CD4-positive, alpha-beta T cell (primary cell): ENCODE results near the gene NUMBL. TPM values are rescaled to one million over a fixed set of nuclear protein-coding genes. Genes with fewer than 3 reads are reported as not detected.

ENCODE experiments used
- ATAC-seq: fragments of 200-7000 bp; cut with Tn5 transposase; one replicate; pipeline ENCODE4 v1.10.0; 2022; ENCODE audit warnings: mild to moderate bottlenecking; ENCODE audit not compliant: poor library complexity
- CTCF ChIA-PET: fragments of 350-600 bp; sonication (Branson Sonifier 250); formaldehyde crosslinking; loops from one replicate; lab custom pipeline; 2021; ENCODE audit warnings: antibody characterized with exemption, inconsistent platforms; lab: Charles Lee
- POLR2A ChIA-PET: fragments of 350-600 bp; sonication (Branson Sonifier 250); formaldehyde crosslinking; loops from one replicate; lab custom pipeline; 2021; ENCODE audit warnings: antibody characterized with exemption, inconsistent platforms; lab: Charles Lee
- DNase-seq, 14 experiments: peaks; one replicate each; pipeline ENCODE4 v3.0.0-alpha.2; 2013 to 2020; ENCODE audit warnings: mixed read lengths in 2 of 14
- H3K27ac ChIP-seq, 2 donors: one replicate each; pipeline versions ENCODE4 v1.5.1 to v1.7.0; 2013; ENCODE audit warnings: low read length in 2 of 2, low read depth in 1 of 2, mild to moderate bottlenecking in 1 of 2
- H3K27me3 ChIP-seq, 2 experiments: 1 replicate in 1 of 2; 2 replicates in 1 of 2; pipeline versions ENCODE4 v1.6.1 to v1.7.0; 2013; ENCODE audit warnings: low read length in 2 of 2, control low read depth in 1 of 2, mild to moderate bottlenecking in 1 of 2, moderate library complexity in 1 of 2; ENCODE audit not compliant: insufficient read depth in 2 of 2, control insufficient read depth in 1 of 2
- H3K36me3 ChIP-seq: one replicate; pipeline ENCODE4 v1.6.1; 2013; ENCODE audit warnings: low read length, control low read depth; ENCODE audit not compliant: insufficient read depth
- H3K4me1 ChIP-seq: one replicate; pipeline ENCODE4 v1.6.1; 2013; ENCODE audit warnings: low read length, control low read depth; ENCODE audit not compliant: insufficient read depth
- H3K4me3 ChIP-seq: one replicate; pipeline ENCODE4 v1.5.1; 2013; ENCODE audit warnings: mild to moderate bottlenecking, low read length, moderate library complexity
- H3K9me3 ChIP-seq, 2 experiments: 1 replicate in 1 of 2; 2 replicates in 1 of 2; pipeline versions ENCODE4 v1.6.1 to v1.7.0; 2013; ENCODE audit warnings: low read length in 2 of 2, mild to moderate bottlenecking in 2 of 2, control low read depth in 1 of 2, moderate library complexity in 1 of 2; ENCODE audit not compliant: control insufficient read depth in 1 of 2, insufficient read depth in 1 of 2
- H3K27ac Mint-ChIP-seq: one replicate; pipeline ENCODE4 v1.8.0; 2020; ENCODE audit warnings: mixed read lengths
- H3K27me3 Mint-ChIP-seq: one replicate; pipeline ENCODE4 v1.8.0; 2021; ENCODE audit warnings: mixed read lengths
- H3K36me3 Mint-ChIP-seq: one replicate; pipeline ENCODE4 v1.8.0; 2021; ENCODE audit warnings: low read depth, mixed read lengths
- H3K4me1 Mint-ChIP-seq: one replicate; pipeline ENCODE4 v1.8.0; 2021; ENCODE audit warnings: low read depth, mixed read lengths
- H3K4me3 Mint-ChIP-seq: one replicate; pipeline ENCODE4 v1.8.0; 2020; ENCODE audit warnings: mild to moderate bottlenecking, mixed read lengths
- H3K9me3 Mint-ChIP-seq: one replicate; pipeline ENCODE4 v1.8.0; 2020; ENCODE audit warnings: mixed read lengths
- intact Hi-C, 2 experiments: fragments of 100-400 bp; cut with DNase I in 1 of 2; cut with micrococcal nuclease in 1 of 2; formaldehyde crosslinking; loops; one replicate each; pipeline versions ENCODE4 v1.15.1 to v1.9.0; 2023 to 2025; cut with DNase I, micrococcal nuclease
- total RNA-seq, 174 experiments: library from RNA in 2 of 174; stranded (reverse) in 2 of 174; gene quantifications; one replicate each; pipeline ENCODE4 v1.2.3 and lab custom pipeline; 2021 to 2026
- TF ChIP-seq, protein P1 (sequence below): fragments of 200-600 bp; IDR thresholded peaks from one replicate; pipeline ENCODE4 v1.8.0; 2022; ENCODE audit warnings: antibody characterized with exemption, mild to moderate bottlenecking

Gene NUMBL
- total RNA-seq, 2 experiments from 2014 or later: 5.2 to 5.4 TPM

DNA sequence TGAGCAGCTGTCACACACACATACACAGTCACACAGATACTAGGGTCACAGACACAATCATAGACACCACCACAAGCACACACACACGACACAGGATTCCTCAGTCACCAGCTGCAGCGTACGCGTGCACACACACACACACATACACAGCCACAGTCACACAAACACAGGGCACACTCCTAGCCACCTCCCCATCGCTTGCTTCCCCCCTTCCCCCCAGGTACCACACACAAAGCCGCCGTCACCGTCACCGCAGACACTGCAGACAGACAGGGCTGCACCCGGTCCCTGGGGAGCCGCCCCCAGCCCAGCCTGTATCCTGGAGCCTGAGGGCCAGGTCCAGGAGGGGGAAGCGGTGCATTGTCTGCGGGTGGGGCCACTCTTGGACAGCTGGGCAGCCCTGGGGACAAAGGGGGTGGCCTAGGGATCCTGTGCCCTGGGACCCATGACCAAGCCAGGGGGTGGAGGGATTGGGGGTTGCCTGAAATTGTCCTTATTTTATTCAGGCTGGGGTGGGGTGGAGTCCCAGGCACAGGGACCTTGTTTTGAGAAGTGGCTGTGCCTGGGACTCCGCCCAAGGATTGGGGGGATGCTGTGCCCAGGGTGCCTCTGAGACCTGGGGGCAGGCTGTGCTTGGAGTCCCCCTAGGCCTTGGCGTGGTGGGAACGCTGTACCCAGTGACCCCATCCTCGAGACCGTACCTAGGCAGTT, 957 bp downstream of the NUMBL start:
- Mint-ChIP-seq H3K27ac (no peak overlapping the region), H3K4me1 (peaks cover 6% of the 10 kb centered on the region), H3K4me3 (no peak overlapping the region), H3K27me3 (no peaks in the 10 kb centered on the region), H3K9me3 (no peaks in the 10 kb centered on the region), H3K36me3 (peaks cover 11% of the 10 kb centered on the region)
- Histone ChIP-seq H3K27me3 (no peaks in the 10 kb centered on the region), H3K9me3 (no peaks in the 10 kb centered on the region), H3K36me3 (peaks cover 13% of the 10 kb centered on the region), H3K27ac (no peak overlapping the region), H3K4me1 (peaks cover 20% of the 10 kb centered on the region), H3K4me3 (no peak overlapping the region)
- intact Hi-C loops: loop anchor here (2.0 kb wide), 3 partner anchors 27 to 61 kb away; partner anchors contain the start of genes ACTMAP (in 1 of the 2), COQ8B (in 1 of the 2), ITPKC (in 1 of the 2) and SNRPA (in 1 of the 2)
- ATAC-seq (peak; percentile 33), DNase-seq (peak in 5 of 14 experiments; percentile 16 to 58 (median 31))
- TF ChIP-seq, protein P1, sequence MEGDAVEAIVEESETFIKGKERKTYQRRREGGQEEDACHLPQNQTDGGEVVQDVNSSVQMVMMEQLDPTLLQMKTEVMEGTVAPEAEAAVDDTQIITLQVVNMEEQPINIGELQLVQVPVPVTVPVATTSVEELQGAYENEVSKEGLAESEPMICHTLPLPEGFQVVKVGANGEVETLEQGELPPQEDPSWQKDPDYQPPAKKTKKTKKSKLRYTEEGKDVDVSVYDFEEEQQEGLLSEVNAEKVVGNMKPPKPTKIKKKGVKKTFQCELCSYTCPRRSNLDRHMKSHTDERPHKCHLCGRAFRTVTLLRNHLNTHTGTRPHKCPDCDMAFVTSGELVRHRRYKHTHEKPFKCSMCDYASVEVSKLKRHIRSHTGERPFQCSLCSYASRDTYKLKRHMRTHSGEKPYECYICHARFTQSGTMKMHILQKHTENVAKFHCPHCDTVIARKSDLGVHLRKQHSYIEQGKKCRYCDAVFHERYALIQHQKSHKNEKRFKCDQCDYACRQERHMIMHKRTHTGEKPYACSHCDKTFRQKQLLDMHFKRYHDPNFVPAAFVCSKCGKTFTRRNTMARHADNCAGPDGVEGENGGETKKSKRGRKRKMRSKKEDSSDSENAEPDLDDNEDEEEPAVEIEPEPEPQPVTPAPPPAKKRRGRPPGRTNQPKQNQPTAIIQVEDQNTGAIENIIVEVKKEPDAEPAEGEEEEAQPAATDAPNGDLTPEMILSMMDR: no peak
- ChIA-PET POLR2A (no interaction called here), CTCF (no interaction called here)

DNA sequence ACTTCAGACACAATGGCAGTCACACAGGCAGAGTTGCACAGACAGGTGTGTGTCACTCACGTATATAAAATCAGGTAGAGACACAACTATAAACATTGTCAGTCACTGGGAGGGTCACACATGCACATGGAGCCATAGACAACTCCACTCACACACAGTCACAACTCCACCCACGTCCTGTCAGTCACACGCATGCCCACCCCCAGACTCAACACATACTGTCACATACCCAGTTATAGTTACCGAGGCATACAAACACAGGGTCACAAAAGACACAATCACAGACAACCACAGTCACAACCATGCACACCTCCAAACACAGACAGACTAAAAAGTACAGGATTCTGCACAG, 1.5 kb downstream of the NUMBL start:
- CTCF ChIA-PET: no interaction called here
- no peak overlapping the region for H3K4me3 Mint-ChIP-seq
- H3K4me1 ChIP-seq: peaks cover 20% of the 10 kb centered on the region

DNA sequence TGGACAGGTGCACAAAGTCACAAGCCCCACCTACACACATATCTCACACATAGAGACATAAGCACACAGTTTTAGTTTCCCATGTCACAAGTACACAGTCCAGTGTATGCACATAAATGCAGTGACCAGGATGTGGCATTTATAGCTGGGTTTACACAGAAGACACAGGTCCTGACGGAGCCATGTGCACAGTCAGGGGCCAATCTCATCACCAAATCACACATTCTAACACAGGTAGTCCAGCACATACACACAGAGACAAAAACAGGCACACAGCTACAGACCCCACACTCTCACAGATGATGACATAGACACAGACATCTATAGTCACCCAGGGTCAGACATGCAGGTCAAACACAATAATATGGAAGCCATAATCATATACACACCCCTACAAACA, 2.1 kb downstream of the NUMBL start:
- ChIA-PET CTCF (no interaction called here), POLR2A (no interaction called here)
- intact Hi-C loops: no loop called here
- no peaks in the 10 kb centered on the region for H3K9me3 ChIP-seq
- peaks cover 6% of the 10 kb centered on the region for H3K4me1 Mint-ChIP-seq
- H3K27me3 ChIP-seq: no peaks in the 10 kb centered on the region
- H3K36me3 Mint-ChIP-seq: peaks cover 6% of the 10 kb centered on the region
- peaks cover 20% of the 10 kb centered on the region for H3K4me1 ChIP-seq
- H3K36me3 ChIP-seq: peaks cover 10% of the 10 kb centered on the region
- no peak for ATAC-seq
- H3K27ac ChIP-seq: no peak overlapping the region
- no peaks in the 10 kb centered on the region for H3K27me3 Mint-ChIP-seq
- H3K27ac Mint-ChIP-seq: no peak overlapping the region
- TF ChIP-seq, protein P1: no peak
- H3K4me3 Mint-ChIP-seq: no peak overlapping the region
- H3K9me3 Mint-ChIP-seq: no peaks in the 10 kb centered on the region
- no peak for DNase-seq
- H3K4me3 ChIP-seq: no peak overlapping the region

More for the DNA sequence above, 1.5 kb downstream of the NUMBL start:
- Mint-ChIP-seq H3K9me3 (no peaks in the 10 kb centered on the region), H3K4me1 (peaks cover 6% of the 10 kb centered on the region), H3K27me3 (no peaks in the 10 kb centered on the region), H3K36me3 (peaks cover 6% of the 10 kb centered on the region), H3K27ac (no peak overlapping the region)
- TF ChIP-seq, protein P1: no peak
- no peak for DNase-seq
- intact Hi-C loops: no loop called here
- no peaks in the 10 kb centered on the region for H3K27me3 ChIP-seq
- POLR2A ChIA-PET: no interaction called here
- no peak overlapping the region for H3K4me3 ChIP-seq
- H3K9me3 ChIP-seq: no peaks in the 10 kb centered on the region
- peaks cover 10% of the 10 kb centered on the region for H3K36me3 ChIP-seq
- H3K27ac ChIP-seq: no peak overlapping the region
- ATAC-seq: no peak
